Measurements from ENCODE around the gene DIPK1B.

DNA sequence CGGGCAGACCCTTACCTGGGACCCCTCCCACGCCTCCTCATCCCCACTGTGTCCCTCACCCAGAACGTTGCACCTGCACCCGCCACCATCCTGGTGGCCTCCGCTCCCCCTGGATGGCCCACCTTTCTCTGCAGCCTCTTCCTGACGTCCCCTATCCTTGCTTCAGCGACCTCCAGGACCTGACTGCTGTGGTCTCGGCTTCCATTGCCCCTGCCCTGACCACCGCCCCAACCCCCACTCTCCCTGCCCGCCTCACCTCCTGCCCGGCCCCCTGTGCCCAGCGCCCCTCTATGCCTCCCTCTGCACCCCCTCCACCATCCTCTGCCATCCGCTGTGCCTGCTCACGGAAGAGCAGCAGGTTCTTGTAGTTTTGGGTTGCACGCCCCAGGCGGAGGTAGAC, 28.1 kb downstream of the DIPK1B start:
- TF ChIP-seq, protein P1, sequence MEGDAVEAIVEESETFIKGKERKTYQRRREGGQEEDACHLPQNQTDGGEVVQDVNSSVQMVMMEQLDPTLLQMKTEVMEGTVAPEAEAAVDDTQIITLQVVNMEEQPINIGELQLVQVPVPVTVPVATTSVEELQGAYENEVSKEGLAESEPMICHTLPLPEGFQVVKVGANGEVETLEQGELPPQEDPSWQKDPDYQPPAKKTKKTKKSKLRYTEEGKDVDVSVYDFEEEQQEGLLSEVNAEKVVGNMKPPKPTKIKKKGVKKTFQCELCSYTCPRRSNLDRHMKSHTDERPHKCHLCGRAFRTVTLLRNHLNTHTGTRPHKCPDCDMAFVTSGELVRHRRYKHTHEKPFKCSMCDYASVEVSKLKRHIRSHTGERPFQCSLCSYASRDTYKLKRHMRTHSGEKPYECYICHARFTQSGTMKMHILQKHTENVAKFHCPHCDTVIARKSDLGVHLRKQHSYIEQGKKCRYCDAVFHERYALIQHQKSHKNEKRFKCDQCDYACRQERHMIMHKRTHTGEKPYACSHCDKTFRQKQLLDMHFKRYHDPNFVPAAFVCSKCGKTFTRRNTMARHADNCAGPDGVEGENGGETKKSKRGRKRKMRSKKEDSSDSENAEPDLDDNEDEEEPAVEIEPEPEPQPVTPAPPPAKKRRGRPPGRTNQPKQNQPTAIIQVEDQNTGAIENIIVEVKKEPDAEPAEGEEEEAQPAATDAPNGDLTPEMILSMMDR (IDR thresholded peaks at IDR 0.05): no peak
- TF ChIP-seq POLR2A (IDR thresholded peaks at IDR 0.05): no peak
